Body of pancreas (tissue), 4 donors: ENCODE data around the gene PRKG1. TPM values are rescaled to one million over a fixed set of nuclear protein-coding genes. Genes with fewer than 3 reads are reported as not detected.
"Not testable (repeated sequence)": the region's sequence is repeated elsewhere in the genome, so short reads cannot be mapped to it uniquely, and the experiment has no call there.

Source experiments
- ATAC-seq: fragments of 150-250 bp; one replicate; pipeline ENCODE4 v1.9.1; 2016
- DNase-seq, 4 donors: peaks; one replicate each; pipeline ENCODE4 v3.0.0-alpha.2; 2019
- H3K27ac ChIP-seq, 4 donors: fragments of 200-600 bp; sonication (generic); 1 replicate in 3 of 4; 2 replicates in 1 of 4; pipeline versions ENCODE4 v1.5.1 to v1.6.1; 2016 to 2019; ENCODE audit warnings: mild to moderate bottlenecking in 1 of 4, mixed read lengths in 1 of 4, moderate library complexity in 1 of 4
- H3K27me3 ChIP-seq, 2 donors: fragments of 200-600 bp; sonication (generic); one replicate each; pipeline ENCODE4 v1.6.0; 2016; ENCODE audit warnings: mild to moderate bottlenecking in 1 of 2
- H3K36me3 ChIP-seq, 2 donors: fragments of 200-600 bp; sonication (generic); replicated peaks in 1 of 2; 2 replicates each; pipeline ENCODE4 v1.5.1; 2016; ENCODE audit warnings: low read depth in 2 of 2; ENCODE audit not compliant: insufficient read depth in 1 of 2
- H3K4me1 ChIP-seq: fragments of 200-600 bp; sonication (generic); one replicate; pipeline ENCODE4 v1.6.0; 2016
- H3K4me3 ChIP-seq, 2 donors: fragments of 200-600 bp; sonication (generic); 1 replicate in 1 of 2; 2 replicates in 1 of 2; pipeline ENCODE4 v1.5.1; 2016 to 2019
- H3K9me3 ChIP-seq, 3 donors: fragments of 200-600 bp; sonication (generic); 1 replicate in 2 of 3; 2 replicates in 1 of 3; pipeline ENCODE4 v1.5.1; 2016
- CTCF ChIP-seq, 7 experiments: fragments of 450-650 bp in 4 of 7; fragments of 200-600 bp in 3 of 7; sonication (generic) in 3 of 7; IDR thresholded peaks; one replicate each; pipeline ENCODE4 v1.5.1; 2016 to 2019; ENCODE audit warnings: antibody characterized with exemption in 7 of 7
- POLR2A ChIP-seq, 3 donors: fragments of 450-650 bp; IDR thresholded peaks; one replicate each; pipeline ENCODE4 v1.6.1; 2016; ENCODE audit warnings: antibody characterized with exemption in 3 of 3, mild to moderate bottlenecking in 2 of 3
- WGBS, 2 donors: methylation state at CpG; one replicate each; pipeline ENCODE4 v1.1.5; 2017; 5-methylcytosine and 5-hydroxymethylcytosine counted together
- intact Hi-C: fragments of 100-400 bp; cut with DNase I; formaldehyde crosslinking; loops from one replicate; pipeline ENCODE4 v1.15.1; 2023
- total RNA-seq, 2 donors: library from RNA; depleted of rRNA; stranded (reverse); fragments of >200 nt; gene quantifications; one replicate each; pipeline ENCODE4 v1.1.0, GENCODE V29; 2016

PRKG1 gene
- total RNA-seq, 2 donors from 2014 or later, result 14.2 to 18.9 TPM

- Histone ChIP-seq H3K4me3 (no peak overlapping the region), H3K27me3 (no peaks in the 10 kb centered on the region)
- 90 to 92% methylated on average over 3 of the region's 3 CpGs for WGBS, 2 donors
Observed at GRCh38 chr10:52194191-52194590, 1119.9 kb downstream of the PRKG1 start.

GRCh38 chr10:52194716-52195115 lies 1120.4 kb downstream of the PRKG1 start:
- no peaks in the 10 kb centered on the region for H3K4me1 ChIP-seq
- no peak for ATAC-seq
- TF ChIP-seq CTCF (IDR thresholded peaks at IDR 0.05) (no peak), POLR2A (IDR thresholded peaks at IDR 0.05) (no peak)
- H3K36me3 ChIP-seq, result no peaks in the 10 kb centered on the region
- H3K27me3 ChIP-seq, result no peaks in the 10 kb centered on the region
- no peak overlapping the region for H3K27ac ChIP-seq
- H3K9me3 ChIP-seq, result no peaks in the 10 kb centered on the region
- H3K4me3 ChIP-seq, result no peak overlapping the region
- DNase-seq, result no peak
- intact Hi-C loops, result no loop called here

More at GRCh38 chr10:52194191-52194590, 1119.9 kb downstream of the PRKG1 start:
- TF ChIP-seq POLR2A (IDR thresholded peaks at IDR 0.05), result no peak
- no peak for TF ChIP-seq CTCF (IDR thresholded peaks at IDR 0.05)
- no peaks in the 10 kb centered on the region for H3K4me1 ChIP-seq
- intact Hi-C loops, result no loop called here
- H3K9me3 ChIP-seq, result no peaks in the 10 kb centered on the region
- H3K36me3 ChIP-seq, result no peaks in the 10 kb centered on the region
- H3K27ac ChIP-seq, result no peak overlapping the region
- DNase-seq (no peak), ATAC-seq (no peak)

GRCh38 chr10:52197098-52197497 lies 1122.8 kb downstream of the PRKG1 start:
- WGBS, 2 donors, result 33 to 47% methylated on average over 3 of the region's 3 CpGs
- ATAC-seq, result no peak
- no peak for DNase-seq
- Histone ChIP-seq H3K27me3 (no peaks in the 10 kb centered on the region), H3K4me3 (no peak overlapping the region), H3K9me3 (no peaks in the 10 kb centered on the region), H3K27ac (no peak overlapping the region), H3K36me3 (no peaks in the 10 kb centered on the region), H3K4me1 (no peaks in the 10 kb centered on the region)
- no peak for TF ChIP-seq POLR2A (IDR thresholded peaks at IDR 0.05)
- TF ChIP-seq CTCF (IDR thresholded peaks at IDR 0.05), result no peak
- intact Hi-C loops, result no loop called here

GRCh38 chr10:52198540-52198939 lies 1124.3 kb downstream of the PRKG1 start:
- H3K36me3 ChIP-seq, result no peaks in the 10 kb centered on the region

GRCh38 chr10:52204906-52205305 lies 1130.6 kb downstream of the PRKG1 start:
- ATAC-seq, H3K27ac ChIP-seq, H3K9me3 ChIP-seq, H3K36me3 ChIP-seq, intact Hi-C loops, DNase-seq, H3K4me1 ChIP-seq, H3K27me3 ChIP-seq, H3K4me3 ChIP-seq: not testable (repeated sequence)
- WGBS, 2 donors, result 89 to 90% methylated on average over 7 of the region's 7 CpGs

More at GRCh38 chr10:52198540-52198939, 1124.3 kb downstream of the PRKG1 start:
- DNase-seq (no peak), ATAC-seq (no peak)
- Histone ChIP-seq H3K27me3 (no peaks in the 10 kb centered on the region), H3K4me1 (no peaks in the 10 kb centered on the region), H3K27ac (no peak overlapping the region), H3K9me3 (no peaks in the 10 kb centered on the region), H3K4me3 (no peak overlapping the region)
- intact Hi-C loops, result no loop called here
- TF ChIP-seq CTCF (IDR thresholded peaks at IDR 0.05) (no peak), POLR2A (IDR thresholded peaks at IDR 0.05) (no peak)
- 44 to 45% methylated on average over 3 of the region's 3 CpGs for WGBS, 2 donors
